Measurements from ENCODE around the gene GALNT16. TPM values are rescaled to one million over a fixed set of nuclear protein-coding genes. Genes with fewer than 3 reads are reported as not detected.

GALNT16 gene
- total and polyA plus RNA-seq, 2 donors (not counting 3 experiments of a cell fraction or from before 2014, with no cell fraction given), result 0.39 to 0.49 TPM

DNA sequence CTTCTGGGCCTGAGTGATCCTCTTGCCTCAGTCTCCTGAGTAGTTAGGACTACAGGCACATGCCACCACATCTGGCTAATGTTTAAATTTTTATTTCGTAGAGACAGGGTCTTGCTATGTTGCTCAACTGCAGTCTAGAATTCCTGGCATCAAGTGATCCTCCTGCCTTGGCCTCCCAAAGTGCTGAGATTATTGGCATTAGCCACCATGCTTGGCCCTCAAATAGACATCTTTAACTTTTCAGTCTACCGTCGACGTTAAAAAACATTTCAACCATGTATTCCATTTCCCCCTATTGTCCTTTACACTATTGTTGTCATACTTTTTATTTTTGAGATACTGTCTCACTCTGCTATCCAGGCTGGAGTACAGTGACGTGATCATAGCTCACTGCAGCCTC lies 115.8 kb downstream of the GALNT16 start:
- Histone ChIP-seq H3K4me3 (replicated peaks in 1 of 3; ENCODE audit: insufficient read depth in 1 of 3, low read depth in 1 of 3, low read length in 3 of 3) (no peak overlapping the region), H3K79me2 (ENCODE audit: control insufficient read depth, insufficient read depth, low read length) (peaks cover 3% of the 10 kb centered on the region), H4K20me1 (replicated peaks; ENCODE audit: control insufficient read depth, extremely low read depth, insufficient read depth, low read length) (no peaks in the 10 kb centered on the region), H3K9me3 (replicated peaks; ENCODE audit: control insufficient read depth, insufficient read depth, low read length) (no peaks in the 10 kb centered on the region), H3K27ac (ENCODE audit: insufficient read depth, low read depth, low read length) (no peak overlapping the region), H3K4me1 (ENCODE audit: control insufficient read depth, extremely low read depth, insufficient read depth, low read length) (no peaks in the 10 kb centered on the region), H3K27me3 (ENCODE audit: control insufficient read depth in 2 of 2, insufficient read depth in 2 of 2, low read length in 2 of 2) (no peaks in the 10 kb centered on the region), H2AFZ (ENCODE audit: low read depth, low read length) (no peak overlapping the region), H3K9me1 (replicated peaks; ENCODE audit: control insufficient read depth, extremely low read depth, insufficient read depth, low read length) (no peaks in the 10 kb centered on the region), H3K4me2 (ENCODE audit: insufficient read depth, low read length) (no peak overlapping the region), H3K36me3 (ENCODE audit: control insufficient read depth in 2 of 2, extremely low read depth in 1 of 2, insufficient read depth in 2 of 2, low read length in 2 of 2) (peaks cover 7 to 13% of the 10 kb centered on the region in 2 experiments), H3K9ac (replicated peaks; ENCODE audit: extremely low read depth, insufficient read depth, low read length) (no peak overlapping the region)
- FAIRE-seq, result no peak
- ChIA-PET POLR2A (no interaction called here), CTCF (no interaction called here)
- no peak for DNase-seq (ENCODE audit: low read depth, low spot score)
- TF ChIP-seq POLR2A (IDR thresholded peaks at IDR 0.05; ENCODE audit: low read depth, low read length) (no peak), FOS (IDR thresholded peaks at IDR 0.05; ENCODE audit: borderline replicate concordance, insufficient read depth, low read length) (no peak), EZH2 (IDR thresholded peaks at IDR 0.05; ENCODE audit: borderline replicate concordance, low read depth, low read length, severe bottlenecking) (no peak)
- intact Hi-C loops (cut with micrococcal nuclease), result no loop called here
- dilution Hi-C loops (cut with MboI; ENCODE audit: extremely low pct_ligation_motif_present, low sequenced_read_pairs), result no loop called here
- no TSS peak for BruUV-seq (replicated peaks)

DNA sequence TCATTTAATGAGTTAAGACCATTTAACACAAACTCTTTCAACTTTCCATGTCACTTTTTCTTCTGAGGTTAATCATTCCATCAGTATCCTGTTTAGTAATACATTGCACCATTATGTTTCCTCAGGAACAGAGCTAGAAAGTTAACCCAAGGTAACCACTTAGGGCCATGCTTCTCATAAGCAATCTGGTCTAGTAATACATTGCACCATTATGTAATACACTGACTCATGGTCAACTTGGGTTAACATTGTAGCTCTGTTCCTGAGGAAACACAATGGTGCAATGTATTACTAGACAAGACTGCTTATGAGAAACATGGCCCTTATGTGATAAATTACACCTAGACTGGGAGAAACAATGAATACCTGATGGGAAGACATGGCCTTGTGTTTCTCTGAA lies 116.5 kb downstream of the GALNT16 start:
- ChIA-PET CTCF (interaction anchor here (0.8 kb wide), 1 partner anchor 84 kb away, joined by 3 read pairs; no protein-coding TSS in a partner anchor), POLR2A (no interaction called here)
- Histone ChIP-seq H3K9me3 (replicated peaks; ENCODE audit: control insufficient read depth, insufficient read depth, low read length) (no peaks in the 10 kb centered on the region), H4K20me1 (replicated peaks; ENCODE audit: control insufficient read depth, extremely low read depth, insufficient read depth, low read length) (no peaks in the 10 kb centered on the region), H3K9ac (replicated peaks; ENCODE audit: extremely low read depth, insufficient read depth, low read length) (no peak overlapping the region), H3K4me3 (replicated peaks in 1 of 3; ENCODE audit: insufficient read depth in 1 of 3, low read depth in 1 of 3, low read length in 3 of 3) (no peak overlapping the region), H3K9me1 (replicated peaks; ENCODE audit: control insufficient read depth, extremely low read depth, insufficient read depth, low read length) (no peaks in the 10 kb centered on the region), H3K4me2 (ENCODE audit: insufficient read depth, low read length) (no peak overlapping the region), H3K79me2 (ENCODE audit: control insufficient read depth, insufficient read depth, low read length) (peaks cover 5% of the 10 kb centered on the region), H3K4me1 (ENCODE audit: control insufficient read depth, extremely low read depth, insufficient read depth, low read length) (no peaks in the 10 kb centered on the region), H3K36me3 (ENCODE audit: control insufficient read depth in 2 of 2, extremely low read depth in 1 of 2, insufficient read depth in 2 of 2, low read length in 2 of 2) (peaks cover 9 to 13% of the 10 kb centered on the region in 2 experiments), H3K27me3 (ENCODE audit: control insufficient read depth in 2 of 2, insufficient read depth in 2 of 2, low read length in 2 of 2) (no peaks in the 10 kb centered on the region), H3K27ac (ENCODE audit: insufficient read depth, low read depth, low read length) (no peak overlapping the region), H2AFZ (ENCODE audit: low read depth, low read length) (no peak overlapping the region)
- DNase-seq (ENCODE audit: low read depth, low spot score), result no peak
- TF ChIP-seq FOS (IDR thresholded peaks at IDR 0.05; ENCODE audit: borderline replicate concordance, insufficient read depth, low read length), result no peak
- no peak for TF ChIP-seq POLR2AphosphoS5 (IDR thresholded peaks at IDR 0.05; ENCODE audit: insufficient read depth, low read depth, low read length)
- TF ChIP-seq JUN (IDR thresholded peaks at IDR 0.05; ENCODE audit: borderline replicate concordance, insufficient read depth, insufficient read length, low read depth), result no peak
- no peak for TF ChIP-seq POLR2A (IDR thresholded peaks at IDR 0.05; ENCODE audit: low read depth, low read length)
- no peak for TF ChIP-seq MAX (IDR thresholded peaks at IDR 0.05; ENCODE audit: insufficient read depth, insufficient read length)
- no peak for TF ChIP-seq CTCF (IDR thresholded peaks at IDR 0.05; ENCODE audit: extremely low read depth in 1 of 2, insufficient read depth in 1 of 2, low read depth in 1 of 2, low read length in 2 of 2)
- TF ChIP-seq GATA2 (IDR thresholded peaks at IDR 0.05; ENCODE audit: insufficient read depth, insufficient read length, low read depth, low read length), result no peak
- TF ChIP-seq MYC (IDR thresholded peaks at IDR 0.05; ENCODE audit: low read depth, low read length), result no peak
- dilution Hi-C loops (cut with MboI; ENCODE audit: extremely low pct_ligation_motif_present, low sequenced_read_pairs) (no loop called here), intact Hi-C loops (cut with micrococcal nuclease) (no loop called here)
- no TSS peak for BruUV-seq (replicated peaks)
- FAIRE-seq, result no peak

All from endothelial cell of umbilical vein (primary cell).